Activated T-cell treated with anti-CD3 and anti-CD28 coated beads, Interleukin-2, amount 50 U/mL, for 24 hours (primary cell): ENCODE results near the gene HMCN2.

Experiments
- DNase-seq: peaks from one replicate; pipeline ENCODE4 v3.0.0-alpha.2; 2020
- H3K27ac Mint-ChIP-seq: 2 replicates; pipeline ENCODE4 v1.8.0; 2020; ENCODE audit warnings: mild to moderate bottlenecking, mixed read lengths
- H3K27me3 Mint-ChIP-seq: 2 replicates; pipeline ENCODE4 v1.8.0; 2020; ENCODE audit warnings: mixed read lengths
- H3K36me3 Mint-ChIP-seq: 2 replicates; pipeline ENCODE4 v1.8.0; 2020; ENCODE audit warnings: low read depth, mixed read lengths
- H3K4me1 Mint-ChIP-seq: 2 replicates; pipeline ENCODE4 v1.8.0; 2020; ENCODE audit warnings: low read depth, mixed read lengths
- H3K4me3 Mint-ChIP-seq: 2 replicates; pipeline ENCODE4 v1.8.0; 2020; ENCODE audit warnings: mild to moderate bottlenecking, moderate library complexity, mixed read lengths
- H3K9me3 Mint-ChIP-seq: 2 replicates; pipeline ENCODE4 v1.8.0; 2020; ENCODE audit warnings: mixed read lengths

The HMCN2 gene

GRCh38 chr9:130470269-130470668 is 204.7 kb downstream of the HMCN2 start:
- H3K4me1 Mint-ChIP-seq, result no peaks in the 10 kb centered on the region
- H3K9me3 Mint-ChIP-seq, result no peaks in the 10 kb centered on the region
- H3K36me3 Mint-ChIP-seq, result no peaks in the 10 kb centered on the region
- H3K4me3 Mint-ChIP-seq, result no peak overlapping the region
- peaks cover 73% of the 10 kb centered on the region for H3K27me3 Mint-ChIP-seq
- H3K27ac Mint-ChIP-seq, result no peak overlapping the region
- DNase-seq, result no peak

DNA sequence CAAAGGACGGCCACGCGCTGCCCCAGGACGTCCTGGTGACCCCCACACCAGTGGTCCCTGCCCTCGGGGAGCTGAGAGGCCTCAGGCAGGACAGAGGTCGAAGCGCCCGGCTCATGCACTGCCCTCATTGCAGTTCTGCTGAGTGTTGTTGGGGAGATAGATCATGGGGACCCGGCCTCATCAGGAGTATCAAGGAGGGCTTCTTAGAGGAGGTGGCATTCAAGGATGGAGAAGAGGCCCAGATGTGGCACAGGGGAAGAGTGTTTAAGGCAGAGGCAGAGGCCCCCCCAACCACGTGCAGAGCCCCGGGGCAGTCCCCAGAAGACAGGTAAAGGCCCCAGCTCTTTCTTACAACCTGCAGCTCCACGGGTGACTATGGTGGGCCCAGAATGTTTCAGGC is 205.4 kb downstream of the HMCN2 start:
- no peak for DNase-seq
- no peaks in the 10 kb centered on the region for H3K36me3 Mint-ChIP-seq
- H3K4me3 Mint-ChIP-seq, result no peak overlapping the region
- no peaks in the 10 kb centered on the region for H3K4me1 Mint-ChIP-seq
- no peaks in the 10 kb centered on the region for H3K9me3 Mint-ChIP-seq
- peaks cover 70% of the 10 kb centered on the region for H3K27me3 Mint-ChIP-seq
- H3K27ac Mint-ChIP-seq, result no peak overlapping the region

DNA sequence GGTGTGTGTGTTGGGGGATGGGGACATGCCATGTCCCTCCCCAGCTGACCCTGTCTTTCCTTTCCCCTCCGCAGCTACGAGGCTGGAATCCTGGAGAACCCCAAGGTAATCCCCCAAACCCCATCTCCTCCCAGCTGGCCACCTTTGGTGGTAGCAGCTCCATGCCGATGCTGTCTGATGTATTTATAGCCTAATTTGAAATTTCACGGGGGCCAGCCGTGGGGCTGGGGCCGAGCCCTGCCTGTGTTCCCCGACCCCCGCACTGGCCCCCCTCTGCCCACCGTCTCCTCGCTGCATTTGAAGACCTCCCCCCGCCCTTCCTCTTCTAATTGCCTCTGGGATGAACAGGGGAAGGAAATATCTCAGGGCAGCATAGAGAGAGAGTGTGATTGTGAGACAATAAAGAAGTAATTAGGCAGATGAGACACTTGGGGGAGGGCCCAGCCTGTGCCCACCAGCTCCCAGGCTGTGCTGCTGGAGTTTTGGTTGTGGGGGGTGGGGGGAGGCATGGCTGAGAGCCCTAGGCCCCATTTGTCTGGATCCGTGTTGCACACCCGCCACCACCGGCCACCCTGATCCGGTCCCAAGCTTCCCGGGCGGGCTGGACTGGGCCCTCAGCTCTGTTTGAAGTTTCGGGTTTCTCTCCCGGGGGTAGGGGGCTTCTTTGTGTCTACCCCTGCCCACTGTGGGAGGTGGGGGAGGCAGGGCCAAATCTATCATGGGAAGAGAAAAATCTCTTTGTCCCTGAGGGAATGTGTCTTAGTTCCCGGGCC is 206.0 kb downstream of the HMCN2 start:
- H3K4me3 Mint-ChIP-seq, result no peak overlapping the region
- DNase-seq, result no peak
- no peaks in the 10 kb centered on the region for H3K36me3 Mint-ChIP-seq
- no peak overlapping the region for H3K27ac Mint-ChIP-seq
- H3K4me1 Mint-ChIP-seq, result no peaks in the 10 kb centered on the region
- peaks cover 64% of the 10 kb centered on the region for H3K27me3 Mint-ChIP-seq
- H3K9me3 Mint-ChIP-seq, result no peaks in the 10 kb centered on the region

- Mint-ChIP-seq H3K4me1 (no peaks in the 10 kb centered on the region), H3K36me3 (no peaks in the 10 kb centered on the region), H3K27me3 (peaks cover 57% of the 10 kb centered on the region), H3K27ac (no peak overlapping the region), H3K4me3 (no peak overlapping the region), H3K9me3 (no peaks in the 10 kb centered on the region)
- no peak for DNase-seq
These were observed 206.7 kb downstream of the HMCN2 start for GRCh38 chr9:130472184-130472705.

DNA sequence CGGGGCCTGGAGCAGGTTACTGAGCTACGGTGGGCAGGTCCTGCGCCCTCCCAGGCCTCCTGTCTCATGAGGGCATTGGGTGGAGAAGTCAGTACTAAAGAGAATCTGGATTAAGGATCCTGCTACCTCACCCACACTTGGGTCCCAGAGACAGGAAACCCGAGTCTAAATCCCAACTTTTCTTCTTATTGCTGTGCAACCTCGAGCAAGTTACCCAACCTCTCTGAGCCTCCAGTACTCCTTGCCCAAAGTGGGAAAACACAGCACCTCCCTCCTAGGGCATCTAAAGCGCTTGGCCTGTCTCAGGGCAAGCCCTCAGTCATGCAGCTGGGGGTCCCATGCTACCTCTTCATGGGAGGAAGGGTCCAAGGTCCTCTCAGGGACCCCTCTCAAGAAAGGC is 207.4 kb downstream of the HMCN2 start:
- H3K27me3 Mint-ChIP-seq, result peaks cover 50% of the 10 kb centered on the region
- H3K4me3 Mint-ChIP-seq, result no peak overlapping the region
- no peak for DNase-seq
- H3K4me1 Mint-ChIP-seq, result no peaks in the 10 kb centered on the region
- no peaks in the 10 kb centered on the region for H3K36me3 Mint-ChIP-seq
- H3K9me3 Mint-ChIP-seq, result no peaks in the 10 kb centered on the region
- no peak overlapping the region for H3K27ac Mint-ChIP-seq

DNA sequence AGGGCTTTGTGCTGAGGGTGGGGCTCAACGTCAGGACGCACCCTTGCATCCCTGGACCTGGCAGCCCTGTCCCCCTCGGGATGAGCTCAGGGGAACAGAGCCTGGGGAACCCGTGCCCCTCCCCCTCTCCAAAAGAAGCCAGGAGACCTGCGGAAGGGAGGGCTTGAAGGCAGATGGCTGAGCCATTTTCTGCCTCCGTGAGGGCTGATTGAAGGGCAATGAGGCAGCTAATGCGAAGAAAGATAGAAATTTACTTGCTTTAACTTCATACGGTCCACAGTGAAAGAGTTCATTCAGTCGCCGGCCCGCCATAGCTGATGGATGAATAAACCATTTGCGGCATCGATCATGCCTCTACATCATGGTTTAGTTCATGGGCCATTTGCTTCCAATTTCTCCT is 208.0 kb downstream of the HMCN2 start:
- H3K36me3 Mint-ChIP-seq, result no peaks in the 10 kb centered on the region
- H3K4me1 Mint-ChIP-seq, result no peaks in the 10 kb centered on the region
- no peak overlapping the region for H3K4me3 Mint-ChIP-seq
- H3K9me3 Mint-ChIP-seq, result no peaks in the 10 kb centered on the region
- no peak overlapping the region for H3K27ac Mint-ChIP-seq
- peaks cover 46% of the 10 kb centered on the region for H3K27me3 Mint-ChIP-seq
- DNase-seq, result no peak

DNA sequence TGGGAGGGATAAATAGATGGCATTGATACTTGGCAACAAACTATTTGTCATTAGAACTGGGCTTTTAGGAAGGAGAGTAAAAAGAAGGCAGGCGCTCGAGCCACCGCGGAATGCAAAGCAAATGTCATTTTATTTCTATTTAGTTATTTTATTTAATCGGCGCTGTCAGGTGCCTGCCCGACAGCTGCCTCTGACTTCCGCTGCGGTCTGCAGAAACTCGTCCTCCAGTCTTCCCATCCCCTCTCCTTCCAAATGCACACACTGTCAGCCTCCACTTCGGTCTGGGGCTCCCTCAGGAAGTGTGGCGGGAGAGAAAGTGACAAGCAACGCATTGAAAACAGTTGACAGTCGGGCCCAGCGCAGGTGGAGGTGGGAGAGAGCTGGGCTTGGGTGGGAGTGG is 208.5 kb downstream of the HMCN2 start:
- no peak for DNase-seq
- Mint-ChIP-seq H3K4me3 (no peak overlapping the region), H3K27ac (no peak overlapping the region), H3K4me1 (no peaks in the 10 kb centered on the region), H3K9me3 (no peaks in the 10 kb centered on the region), H3K27me3 (peaks cover 40% of the 10 kb centered on the region), H3K36me3 (no peaks in the 10 kb centered on the region)

DNA sequence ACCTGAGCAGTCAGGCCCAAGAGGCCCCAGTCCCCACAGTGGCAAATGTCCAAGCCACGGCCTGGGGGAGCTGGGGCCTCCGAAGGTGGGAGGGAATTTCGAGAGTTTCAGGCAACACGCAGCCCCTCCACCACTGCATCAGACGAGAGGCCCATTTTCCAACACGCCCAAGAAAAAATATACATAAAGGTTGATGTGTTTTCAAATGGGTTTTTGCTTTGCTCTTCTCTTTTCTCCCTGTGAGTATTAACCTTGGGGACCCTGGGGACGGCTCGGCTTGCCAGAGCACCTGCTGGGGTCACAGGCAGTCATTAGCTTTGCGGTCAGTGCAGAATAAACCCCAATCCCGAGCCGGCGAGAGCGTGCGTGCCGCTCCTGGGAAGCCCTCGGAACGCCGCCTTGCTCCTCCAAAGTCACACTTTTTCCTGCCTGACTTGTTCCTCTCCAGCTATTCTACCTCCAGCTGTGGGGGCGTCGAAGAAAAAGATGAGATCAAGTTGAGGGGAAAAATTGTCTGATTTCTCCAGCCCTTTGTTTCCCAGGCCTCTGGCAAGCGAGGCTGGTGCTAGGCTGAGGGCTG is 210.7 kb downstream of the HMCN2 start:
- Mint-ChIP-seq H3K27ac (no peak overlapping the region), H3K4me1 (no peaks in the 10 kb centered on the region), H3K27me3 (peaks cover 24% of the 10 kb centered on the region), H3K9me3 (no peaks in the 10 kb centered on the region), H3K36me3 (no peaks in the 10 kb centered on the region), H3K4me3 (no peak overlapping the region)
- DNase-seq, result no peak

- no peak for DNase-seq
- no peak overlapping the region for H3K4me3 Mint-ChIP-seq
- H3K27me3 Mint-ChIP-seq, result peaks cover 26% of the 10 kb centered on the region
- no peaks in the 10 kb centered on the region for H3K4me1 Mint-ChIP-seq
- no peak overlapping the region for H3K27ac Mint-ChIP-seq
- H3K36me3 Mint-ChIP-seq, result no peaks in the 10 kb centered on the region
- no peaks in the 10 kb centered on the region for H3K9me3 Mint-ChIP-seq
These were observed 212.0 kb downstream of the HMCN2 start for GRCh38 chr9:130477564-130477963.

- Mint-ChIP-seq H3K27me3 (peaks cover 26% of the 10 kb centered on the region), H3K36me3 (no peaks in the 10 kb centered on the region), H3K9me3 (no peaks in the 10 kb centered on the region), H3K4me3 (no peak overlapping the region), H3K27ac (no peak overlapping the region), H3K4me1 (no peaks in the 10 kb centered on the region)
- no peak for DNase-seq
These were observed 212.6 kb downstream of the HMCN2 start for GRCh38 chr9:130478152-130478551.

DNA sequence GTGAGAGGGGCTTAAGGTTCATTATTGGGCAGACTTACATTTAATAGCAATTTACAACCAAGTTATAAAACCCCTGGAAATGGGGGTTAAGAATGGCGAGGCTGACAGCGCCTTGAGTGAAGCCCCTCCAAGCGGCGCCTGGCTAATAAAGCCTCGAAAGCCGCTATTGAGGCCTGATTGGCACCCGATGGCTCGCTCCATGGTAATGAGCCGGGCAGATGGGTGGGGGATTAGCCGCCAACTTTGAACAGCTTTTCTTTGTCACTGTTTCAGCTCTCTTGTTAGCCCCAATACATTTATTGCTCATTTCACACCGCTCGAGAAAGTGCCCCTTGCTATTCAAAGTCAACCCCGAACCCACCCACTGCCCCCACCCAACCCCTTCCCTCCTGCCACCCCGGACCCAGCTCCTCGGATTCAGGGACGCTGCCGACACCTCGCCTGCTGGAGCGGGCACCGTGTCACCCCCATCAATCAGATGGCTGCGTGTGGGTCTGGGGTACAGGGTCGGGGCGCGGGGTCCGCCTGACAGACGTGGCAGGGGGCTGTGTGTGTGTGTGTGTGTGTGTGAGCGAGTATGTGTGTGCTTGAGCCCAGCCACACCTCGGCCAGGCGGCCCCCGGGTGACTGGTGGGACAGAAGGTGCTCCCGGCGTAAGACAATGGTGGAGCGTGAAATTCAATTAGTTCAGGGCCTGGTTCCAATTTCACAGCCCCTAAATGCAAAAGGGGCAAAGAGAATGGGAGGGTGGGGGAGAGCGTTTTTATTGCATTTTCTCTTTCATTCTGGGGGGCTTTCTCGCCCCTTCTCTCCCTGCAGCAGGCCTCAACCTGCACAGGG is 213.4 kb downstream of the HMCN2 start:
- no peak overlapping the region for H3K4me3 Mint-ChIP-seq
- no peaks in the 10 kb centered on the region for H3K9me3 Mint-ChIP-seq
- DNase-seq, result no peak
- H3K4me1 Mint-ChIP-seq, result no peaks in the 10 kb centered on the region
- H3K27me3 Mint-ChIP-seq, result peaks cover 31% of the 10 kb centered on the region
- H3K36me3 Mint-ChIP-seq, result no peaks in the 10 kb centered on the region
- no peak overlapping the region for H3K27ac Mint-ChIP-seq

- no peaks in the 10 kb centered on the region for H3K4me1 Mint-ChIP-seq
- no peaks in the 10 kb centered on the region for H3K9me3 Mint-ChIP-seq
- H3K27ac Mint-ChIP-seq, result no peak overlapping the region
- no peak overlapping the region for H3K4me3 Mint-ChIP-seq
- no peak for DNase-seq
- no peaks in the 10 kb centered on the region for H3K36me3 Mint-ChIP-seq
- peaks cover 31% of the 10 kb centered on the region for H3K27me3 Mint-ChIP-seq
These were observed 214.0 kb downstream of the HMCN2 start for GRCh38 chr9:130479587-130479986.

GRCh38 chr9:130480673-130481072 is 215.1 kb downstream of the HMCN2 start:
- no peak for DNase-seq
- Mint-ChIP-seq H3K36me3 (no peaks in the 10 kb centered on the region), H3K9me3 (no peaks in the 10 kb centered on the region), H3K27ac (no peak overlapping the region), H3K27me3 (peaks cover 32% of the 10 kb centered on the region), H3K4me1 (no peaks in the 10 kb centered on the region), H3K4me3 (no peak overlapping the region)

DNA sequence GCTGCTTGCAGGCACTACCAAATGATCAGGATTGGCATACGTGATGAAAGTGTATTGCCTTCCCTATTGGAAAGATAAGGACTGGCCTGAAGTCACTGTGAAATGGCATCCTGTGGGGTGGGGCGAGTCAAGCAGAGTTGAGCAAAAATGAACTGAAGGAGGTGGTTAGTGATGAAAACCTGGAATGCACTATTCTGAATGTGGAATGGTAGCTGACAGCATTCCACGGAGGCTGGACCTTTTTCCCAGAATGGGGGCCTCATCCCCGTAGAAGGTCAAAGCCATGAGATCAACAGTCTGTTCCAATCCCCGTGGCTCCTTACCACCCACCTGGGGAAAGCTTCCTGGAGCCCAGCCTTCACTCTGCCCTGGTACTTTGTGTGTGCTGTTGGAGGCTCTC is 216.9 kb downstream of the HMCN2 start:
- Mint-ChIP-seq H3K9me3 (no peaks in the 10 kb centered on the region), H3K4me1 (no peaks in the 10 kb centered on the region), H3K27me3 (peaks cover 35% of the 10 kb centered on the region), H3K4me3 (no peak overlapping the region), H3K27ac (no peak overlapping the region), H3K36me3 (no peaks in the 10 kb centered on the region)
- DNase-seq, result no peak
